IMR-90 (cell line): ENCODE measurements around the gene RAB11FIP3.
A peak's percentile ranks its signal among the peaks of the same experiment; 100 is the strongest.

Source experiments
- CEBPB ChIP-seq: IDR thresholded peaks from 2 replicates; pipeline ENCODE4 v1.6.1; 2012; ENCODE audit warnings: low read depth, low read length, improper control_type of control experiment
- MAFK ChIP-seq: IDR thresholded peaks from 2 replicates; pipeline ENCODE4 v1.6.1; 2012; ENCODE audit warnings: low read depth, low read length, improper control_type of control experiment
- MXI1 ChIP-seq: IDR thresholded peaks from 2 replicates; pipeline ENCODE4 v1.6.1; 2012; ENCODE audit warnings: low read depth, mild to moderate bottlenecking, low read length, moderate library complexity, borderline replicate concordance
- POLR2A ChIP-seq: IDR thresholded peaks from 2 replicates; pipeline ENCODE4 v1.6.1; 2012; ENCODE audit warnings: mild to moderate bottlenecking, low read depth, low read length
- SMC3 ChIP-seq: fragments of 150-350 bp; IDR thresholded peaks from 2 replicates; pipeline ENCODE4 v1.6.1; 2016; ENCODE audit warnings: low read depth, mild to moderate bottlenecking, antibody characterized with exemption, low read length, moderate library complexity
- TF ChIP-seq, protein P1 (sequence below): conservative IDR thresholded peaks from 2 replicates; pipeline ENCODE4 v1.5.1; 2012; ENCODE audit warnings: mild to moderate bottlenecking, low read depth, low read length, improper control_type of control experiment
- TF ChIP-seq, protein P2 (sequence below): fragments of 150-350 bp; IDR thresholded peaks from 2 replicates; pipeline ENCODE4 v1.6.1; 2016; ENCODE audit warnings: low read depth, mild to moderate bottlenecking, low read length, moderate library complexity, borderline replicate concordance
- TF ChIP-seq, protein P3 (sequence below): fragments of 150-350 bp; IDR thresholded peaks from 2 replicates; pipeline ENCODE4 v1.6.1; 2017; ENCODE audit warnings: mild to moderate bottlenecking, antibody characterized with exemption, low read length, low read depth

DNA sequence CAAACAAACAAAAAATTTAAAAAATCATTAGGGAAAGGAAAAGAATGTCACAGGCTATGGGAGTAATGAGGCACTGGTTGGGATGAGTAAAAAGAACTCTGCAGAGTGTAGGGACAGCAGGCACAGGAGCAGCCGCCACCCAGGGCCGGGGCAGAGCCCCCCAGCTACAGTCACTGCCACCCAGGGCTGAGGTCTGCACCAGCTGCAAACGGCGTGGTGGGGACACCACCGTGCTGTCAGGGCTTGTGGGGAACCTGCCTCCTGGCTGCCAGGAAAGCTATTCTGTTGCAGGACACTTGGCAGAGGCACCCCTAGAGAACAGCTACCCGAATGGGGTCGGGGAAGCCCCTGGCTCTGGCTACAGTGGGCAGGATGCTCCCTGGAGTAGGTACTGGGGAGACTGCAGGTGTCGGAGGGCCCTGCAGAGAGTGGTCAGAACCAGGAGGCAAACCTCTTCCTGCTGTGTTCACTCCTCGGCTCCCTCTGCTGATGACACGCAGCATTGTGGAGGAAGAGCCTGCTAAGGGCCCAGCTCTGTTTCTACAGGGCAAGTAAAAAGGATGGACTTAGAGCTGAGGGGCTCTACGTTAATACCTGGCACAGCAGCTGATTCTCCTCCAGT, 69.8 kb downstream of the RAB11FIP3 start:
- TF ChIP-seq MXI1 (no peak), POLR2A (no peak), MAFK (no peak), SMC3 (peak; percentile 62), CEBPB (no peak)
- TF ChIP-seq, protein P1, sequence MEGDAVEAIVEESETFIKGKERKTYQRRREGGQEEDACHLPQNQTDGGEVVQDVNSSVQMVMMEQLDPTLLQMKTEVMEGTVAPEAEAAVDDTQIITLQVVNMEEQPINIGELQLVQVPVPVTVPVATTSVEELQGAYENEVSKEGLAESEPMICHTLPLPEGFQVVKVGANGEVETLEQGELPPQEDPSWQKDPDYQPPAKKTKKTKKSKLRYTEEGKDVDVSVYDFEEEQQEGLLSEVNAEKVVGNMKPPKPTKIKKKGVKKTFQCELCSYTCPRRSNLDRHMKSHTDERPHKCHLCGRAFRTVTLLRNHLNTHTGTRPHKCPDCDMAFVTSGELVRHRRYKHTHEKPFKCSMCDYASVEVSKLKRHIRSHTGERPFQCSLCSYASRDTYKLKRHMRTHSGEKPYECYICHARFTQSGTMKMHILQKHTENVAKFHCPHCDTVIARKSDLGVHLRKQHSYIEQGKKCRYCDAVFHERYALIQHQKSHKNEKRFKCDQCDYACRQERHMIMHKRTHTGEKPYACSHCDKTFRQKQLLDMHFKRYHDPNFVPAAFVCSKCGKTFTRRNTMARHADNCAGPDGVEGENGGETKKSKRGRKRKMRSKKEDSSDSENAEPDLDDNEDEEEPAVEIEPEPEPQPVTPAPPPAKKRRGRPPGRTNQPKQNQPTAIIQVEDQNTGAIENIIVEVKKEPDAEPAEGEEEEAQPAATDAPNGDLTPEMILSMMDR = peak; percentile 46
- TF ChIP-seq, protein P2, sequence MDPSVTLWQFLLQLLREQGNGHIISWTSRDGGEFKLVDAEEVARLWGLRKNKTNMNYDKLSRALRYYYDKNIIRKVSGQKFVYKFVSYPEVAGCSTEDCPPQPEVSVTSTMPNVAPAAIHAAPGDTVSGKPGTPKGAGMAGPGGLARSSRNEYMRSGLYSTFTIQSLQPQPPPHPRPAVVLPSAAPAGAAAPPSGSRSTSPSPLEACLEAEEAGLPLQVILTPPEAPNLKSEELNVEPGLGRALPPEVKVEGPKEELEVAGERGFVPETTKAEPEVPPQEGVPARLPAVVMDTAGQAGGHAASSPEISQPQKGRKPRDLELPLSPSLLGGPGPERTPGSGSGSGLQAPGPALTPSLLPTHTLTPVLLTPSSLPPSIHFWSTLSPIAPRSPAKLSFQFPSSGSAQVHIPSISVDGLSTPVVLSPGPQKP = no peak
- TF ChIP-seq, protein P3, sequence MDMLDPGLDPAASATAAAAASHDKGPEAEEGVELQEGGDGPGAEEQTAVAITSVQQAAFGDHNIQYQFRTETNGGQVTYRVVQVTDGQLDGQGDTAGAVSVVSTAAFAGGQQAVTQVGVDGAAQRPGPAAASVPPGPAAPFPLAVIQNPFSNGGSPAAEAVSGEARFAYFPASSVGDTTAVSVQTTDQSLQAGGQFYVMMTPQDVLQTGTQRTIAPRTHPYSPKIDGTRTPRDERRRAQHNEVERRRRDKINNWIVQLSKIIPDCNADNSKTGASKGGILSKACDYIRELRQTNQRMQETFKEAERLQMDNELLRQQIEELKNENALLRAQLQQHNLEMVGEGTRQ = no peak
